Activated T-helper 1 cell treated with anti-CD3 and anti-CD28 coated beads, Interleukin-2, amount 50 U/mL, for 16 hours (primary cell): ENCODE results near the gene MAS1L.
"Not testable (repeated sequence)": the region's sequence is repeated elsewhere in the genome, so short reads cannot be mapped to it uniquely, and the experiment has no call there.

Experiments used
- DNase-seq, 2 donors: peaks; one replicate each; pipeline ENCODE4 v3.0.0-alpha.2; 2020; ENCODE audit warnings: low read depth in 1 of 2, low spot score in 1 of 2

MAS1L gene

GRCh38 chr6:29486577-29486976 lies 1.2 kb downstream of the MAS1L start:
- DNase-seq: no peak

DNA sequence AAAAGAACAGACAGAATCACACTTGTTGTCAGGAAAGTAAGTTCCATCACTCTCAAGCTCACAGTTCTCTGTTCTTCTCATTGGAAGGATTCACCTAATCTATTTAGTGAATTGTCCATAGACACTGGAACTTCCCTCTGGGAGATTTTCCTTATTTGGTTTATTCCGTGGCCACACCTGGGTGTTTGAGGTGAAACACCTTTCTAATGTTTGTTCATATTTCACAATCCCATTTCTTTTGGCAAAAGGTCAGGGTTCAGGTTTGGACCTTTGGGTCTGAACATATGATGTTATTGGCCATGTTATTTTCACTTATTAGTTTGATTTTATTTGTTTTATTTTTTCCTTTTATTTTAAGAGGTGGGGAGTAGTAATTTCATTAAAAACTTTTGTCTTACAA lies 4.0 kb downstream of the MAS1L start:
- DNase-seq: no peak

DNA sequence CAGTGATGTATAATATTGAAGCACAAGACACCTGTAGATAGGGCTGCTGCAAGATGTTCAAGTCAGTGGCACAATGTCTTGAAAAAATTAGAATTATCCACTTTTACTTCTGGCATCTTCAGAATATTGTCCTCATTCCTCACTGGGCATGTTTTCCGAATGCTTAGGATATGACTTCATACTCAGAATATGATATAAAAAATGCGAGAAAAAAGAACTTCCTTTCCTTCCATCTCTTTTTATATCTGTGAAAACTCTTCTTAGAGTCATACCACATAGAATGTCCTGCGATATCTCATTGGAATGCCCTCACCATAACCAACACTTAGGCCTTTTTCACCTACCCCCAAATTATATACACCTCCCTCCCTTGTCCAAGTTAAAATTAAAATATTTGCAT lies 4.6 kb downstream of the MAS1L start:
- DNase-seq: no peak

- no peak for DNase-seq
Observed at GRCh38 chr6:29479560-29479959, 8.2 kb downstream of the MAS1L start.

DNA sequence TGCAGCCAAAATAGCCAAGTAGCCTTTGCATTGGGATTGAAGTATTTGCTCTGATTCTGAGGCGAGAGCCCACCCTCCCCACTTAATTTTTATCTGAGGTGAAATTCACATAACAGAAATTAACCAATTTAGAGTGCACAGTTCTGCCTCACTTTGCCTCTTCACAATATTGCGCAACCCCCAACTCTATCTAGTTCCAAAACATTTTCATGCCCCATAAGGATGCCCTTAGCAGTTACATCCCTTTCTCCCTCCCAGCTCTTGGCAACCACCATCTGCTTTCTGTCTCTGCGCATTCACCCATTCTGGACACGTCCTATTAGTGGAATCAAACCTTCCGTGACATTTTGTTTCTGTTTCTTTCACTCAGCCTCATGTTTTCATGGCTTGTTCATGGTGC lies 9.0 kb downstream of the MAS1L start:
- no peak for DNase-seq

DNA sequence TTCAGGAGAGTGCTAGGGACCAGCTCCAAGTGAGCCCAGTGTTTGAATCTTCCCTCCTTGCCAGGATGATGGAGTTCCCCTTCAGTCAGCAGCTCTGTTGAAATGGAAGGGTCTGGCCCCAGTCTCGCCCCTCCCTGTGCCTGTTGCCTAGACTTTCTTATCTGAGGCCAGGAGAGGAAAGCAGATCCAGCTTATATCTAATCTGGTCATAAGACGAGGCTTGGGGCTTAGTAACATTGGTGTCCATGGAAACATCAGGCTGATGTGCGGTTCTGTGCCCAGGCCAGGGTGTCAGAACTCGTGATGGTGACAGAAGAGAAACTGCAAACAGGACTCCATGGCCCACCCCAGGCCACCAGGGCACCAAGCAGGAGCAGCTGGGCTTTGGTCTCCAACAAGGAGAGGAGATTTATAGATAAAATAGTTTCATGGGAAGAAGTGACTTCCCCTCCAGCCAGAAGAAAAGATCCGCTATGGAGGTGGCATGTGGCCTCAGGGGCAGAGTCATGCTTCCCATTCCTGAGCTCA lies 9.8 kb downstream of the MAS1L start:
- no peak for DNase-seq

DNA sequence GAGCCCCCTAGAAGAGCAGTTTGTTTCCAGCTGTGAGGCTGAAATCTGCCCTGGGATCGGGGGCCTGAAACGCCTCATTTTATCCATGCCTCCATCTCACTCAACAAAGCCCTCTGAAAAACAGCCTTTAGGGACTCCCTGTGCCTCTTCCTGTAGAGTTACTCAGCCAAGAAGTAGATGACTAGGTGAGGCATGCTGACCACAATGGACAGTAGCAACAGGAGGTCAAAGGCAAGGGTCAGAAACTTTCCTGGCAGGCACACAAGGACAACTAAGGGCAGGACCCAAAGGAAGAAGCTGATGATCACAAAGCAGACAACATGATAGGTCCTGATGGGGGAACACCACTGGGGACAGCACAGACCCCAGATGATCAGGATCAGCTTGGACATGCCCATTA lies 12.8 kb downstream of the MAS1L start:
- DNase-seq: no peak

GRCh38 chr6:29466241-29466640 lies 21.5 kb downstream of the MAS1L start:
- DNase-seq: no peak

DNA sequence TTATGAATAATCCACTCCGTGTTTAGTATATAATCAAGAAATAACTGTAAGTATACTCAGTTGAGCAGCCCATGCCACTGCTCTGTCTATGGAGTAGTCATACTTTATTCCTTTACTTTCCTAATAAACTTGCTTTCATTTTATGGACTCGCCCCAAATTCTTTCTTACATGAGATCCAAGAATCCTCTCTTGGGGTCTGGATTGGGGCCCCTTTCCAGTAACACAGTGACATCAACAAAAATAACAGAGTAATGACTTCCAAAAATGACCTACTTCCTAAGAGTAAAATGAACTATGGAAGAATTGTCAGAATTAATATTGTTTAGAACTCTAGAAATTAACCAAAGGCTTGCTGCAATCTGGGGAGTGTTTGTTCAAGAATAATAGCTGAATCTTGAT lies 22.0 kb downstream of the MAS1L start:
- DNase-seq: no peak

DNA sequence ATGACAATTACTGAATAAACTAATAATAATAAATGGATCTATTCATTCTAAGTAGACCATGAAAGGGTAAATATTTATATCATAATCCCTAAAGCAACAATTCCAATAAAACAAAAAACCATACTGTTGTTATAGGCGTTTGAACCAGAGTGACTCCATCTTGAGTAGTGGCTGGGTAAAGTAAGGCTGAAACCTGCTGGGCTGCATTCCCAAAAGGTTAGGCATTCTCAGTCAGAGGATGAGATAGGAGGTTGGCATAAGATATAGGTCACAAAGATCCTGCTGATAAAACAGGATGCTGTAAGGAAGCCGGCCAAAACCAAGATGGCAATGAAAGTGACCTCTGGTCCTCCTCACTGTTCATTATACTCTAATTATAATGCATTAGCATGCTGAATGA lies 22.5 kb downstream of the MAS1L start:
- DNase-seq: no peak

GRCh38 chr6:29462022-29462421 lies 25.7 kb downstream of the MAS1L start:
- no peak for DNase-seq

DNA sequence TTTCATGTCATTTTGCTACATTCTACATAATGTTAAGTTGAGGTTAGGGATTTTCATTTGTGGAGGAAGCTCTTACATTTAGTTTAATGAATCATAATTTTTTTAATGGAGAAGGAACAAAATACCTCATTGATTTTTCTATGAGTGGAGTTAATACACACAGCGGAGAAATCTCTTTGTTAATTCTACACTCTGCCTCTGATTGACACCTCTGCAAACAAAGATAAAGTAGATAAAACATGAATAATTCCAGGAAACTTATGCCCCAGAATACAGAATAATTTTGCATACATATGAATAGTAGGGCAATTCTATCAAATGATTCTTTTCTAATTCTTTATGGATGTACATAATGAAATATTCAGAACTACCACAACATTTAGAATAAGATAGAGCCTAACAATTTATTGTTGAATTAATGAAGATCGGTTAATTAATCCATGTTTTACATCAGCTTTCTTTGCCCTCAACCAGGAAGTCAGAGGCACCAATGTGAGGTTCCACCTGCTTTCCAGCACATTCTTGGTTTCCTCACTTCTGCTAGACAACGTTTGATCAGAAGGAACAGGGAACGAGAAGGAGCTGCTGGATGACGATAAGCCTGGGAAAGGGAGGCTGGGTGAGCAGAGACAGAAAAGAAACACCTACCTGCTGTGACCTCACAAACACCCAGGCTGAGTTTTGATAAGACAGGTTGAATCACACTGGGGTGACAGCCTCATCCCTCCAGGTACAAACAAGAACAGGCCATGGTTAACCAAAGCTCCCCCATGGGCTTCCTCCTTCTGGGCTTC lies 26.5 kb downstream of the MAS1L start:
- no peak for DNase-seq

DNA sequence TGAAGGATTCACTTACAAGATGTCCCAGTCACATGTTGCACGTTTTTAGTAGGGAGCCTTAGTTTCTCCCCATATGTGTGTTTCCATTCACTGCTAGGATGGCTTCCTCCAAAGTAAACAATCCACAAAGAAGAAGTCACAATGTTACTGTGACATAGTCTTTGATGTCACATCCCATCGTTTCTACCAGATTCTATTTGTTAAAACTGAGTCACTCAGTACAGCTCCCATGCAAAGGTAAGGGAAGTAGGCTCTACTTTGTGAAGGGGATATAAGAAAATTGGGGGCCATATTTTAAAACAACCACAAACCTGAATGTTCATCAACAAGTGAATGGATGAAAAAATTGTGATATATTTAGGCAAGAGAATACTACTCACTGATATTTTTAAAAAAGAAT lies 30.8 kb downstream of the MAS1L start, which contains the start of the genes OR11A1 and OR2H1:
OR11A1 (minus strand) TSS at position 101 of the 400 bp plus-strand sequence. CDS start 29,430 bp downstream, outside the sequence.
OR2H1 (plus strand) TSS at position 185 of the 400 bp plus-strand sequence. CDS start 4,615 bp downstream, outside the sequence.
- DNase-seq: no peak

GRCh38 chr6:29451471-29452193 lies 36.1 kb downstream of the MAS1L start:
- no peak for DNase-seq

- no peak for DNase-seq
Observed at GRCh38 chr6:29447670-29448069, 40.1 kb downstream of the MAS1L start.

- DNase-seq: not testable (repeated sequence)
Observed at GRCh38 chr6:29444031-29444430, 43.7 kb downstream of the MAS1L start.

DNA sequence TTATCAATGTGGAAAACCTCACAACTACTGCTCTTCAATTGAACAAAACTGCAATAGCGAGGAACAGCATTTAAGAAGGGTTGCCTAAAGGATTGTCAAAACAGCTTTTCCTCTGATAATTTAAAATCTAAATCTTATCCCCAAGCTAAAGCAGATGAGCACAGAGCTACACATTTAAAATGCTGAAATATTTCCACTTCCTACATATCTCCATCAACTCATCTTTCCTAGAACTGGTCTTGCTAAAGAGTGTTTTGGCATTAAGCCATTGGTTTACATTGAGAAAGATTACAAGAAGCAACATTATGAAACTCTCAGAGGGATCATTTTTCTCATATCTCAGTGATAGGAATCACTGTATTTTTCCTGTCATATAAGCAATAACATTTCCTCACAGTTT lies 45.0 kb downstream of the MAS1L start:
- no peak for DNase-seq

GRCh38 chr6:29439006-29439405 lies 48.8 kb downstream of the MAS1L start, which contains the start of gene OR10C1:
TSS of gene OR10C1 (plus strand) at chr6:29439306. CDS start at chr6:29440016, 710 bp downstream.
- DNase-seq: no peak

- DNase-seq: not testable (repeated sequence)
Observed at GRCh38 chr6:29436730-29437129, 51.0 kb downstream of the MAS1L start.
